GM12878 (cell line): ENCODE data around the gene PDZD2. TPM values are rescaled to one million over a fixed set of nuclear protein-coding genes. Genes with fewer than 3 reads are reported as not detected.
A peak's percentile ranks its signal among the peaks of the same experiment; 100 is the strongest.

Experiments
- ATAC-seq: fragments of 200-7000 bp; cut with Tn5 transposase; 3 replicates; pipeline ENCODE4 v1.9.1; 2020; ENCODE audit warnings: mild to moderate bottlenecking, moderate library complexity
- BruUV-seq: library from RNA; stranded (reverse); fragments of 400-500 nt; replicated peaks from 2 replicates; lab custom pipeline; 2021; lab: Mats Ljungman, UMichigan
- CTCF ChIA-PET: fragments of 300-600 bp; sonication (Branson Sonifier 250); formaldehyde crosslinking; extraction: SDS; loops from one replicate; lab custom pipeline; 2021; ENCODE audit warnings: inconsistent platforms; lab: Yijun Ruan, JAX
- POLR2A ChIA-PET: fragments of 350-600 bp; formaldehyde crosslinking; extraction: SDS; loops from one replicate; lab custom pipeline; 2021; ENCODE audit warnings: inconsistent platforms; lab: Charles Lee
- RAD21 ChIA-PET: fragments of 300-600 bp; sonication (Branson Sonifier 250); formaldehyde crosslinking; loops from one replicate; lab custom pipeline; 2023; ENCODE audit warnings: antibody characterized with exemption; ENCODE audit not compliant: unreplicated experiment; lab: Charles Lee
- SMC1A ChIA-PET: fragments of 300-600 bp; sonication (Branson Sonifier 250); formaldehyde crosslinking; loops from one replicate; lab custom pipeline; 2023; ENCODE audit not compliant: unreplicated experiment, uncharacterized antibody; lab: Charles Lee
- DNase-seq: peaks from one replicate; pipeline ENCODE4 v3.0.0-alpha.2; 2011; ENCODE audit warnings: low read depth, low spot score
- FAIRE-seq: peaks from 3 replicates; lab custom pipeline; 2011; peaks lifted over from hg19 to GRCh38; lab: Jason Lieb, UNC
- H2AFZ ChIP-seq: 2 replicates; pipeline ENCODE4 v1.6.0; 2011; ENCODE audit warnings: low read depth, low read length, control low read depth; ENCODE audit not compliant: control insufficient read depth
- H3K27ac ChIP-seq: 2 replicates; pipeline ENCODE4 v1.5.1; 2011; ENCODE audit warnings: control low read depth; ENCODE audit not compliant: control insufficient read depth, insufficient read depth
- H3K27me3 ChIP-seq, 2 experiments: replicated peaks in 1 of 2; 2 replicates each; pipeline versions ENCODE4 v1.6.0 to v1.6.1; 2011; ENCODE audit warnings: low read length in 1 of 2; ENCODE audit not compliant: control insufficient read depth in 2 of 2, insufficient read depth in 2 of 2
- H3K36me3 ChIP-seq, 2 experiments: 2 replicates each; pipeline ENCODE4 v1.5.1; 2011; ENCODE audit warnings: low read length in 1 of 2; ENCODE audit not compliant: control insufficient read depth in 2 of 2, insufficient read depth in 2 of 2
- H3K4me1 ChIP-seq: 2 replicates; pipeline ENCODE4 v1.6.1; 2011; ENCODE audit warnings: mild to moderate bottlenecking, low read length, moderate library complexity, mixed read lengths; ENCODE audit not compliant: control insufficient read depth, insufficient read depth
- H3K4me2 ChIP-seq: 2 replicates; pipeline ENCODE4 v1.6.0; 2011; ENCODE audit warnings: control low read depth; ENCODE audit not compliant: control insufficient read depth, insufficient read depth
- H3K4me3 ChIP-seq: fragments of 200-600 bp; sonication (generic); 2 replicates; pipeline ENCODE4 v1.5.1; 2016
- H3K79me2 ChIP-seq: 2 replicates; pipeline ENCODE4 v1.6.0; 2011; ENCODE audit warnings: low read length; ENCODE audit not compliant: control insufficient read depth, insufficient read depth
- H3K9ac ChIP-seq: 2 replicates; pipeline ENCODE4 v1.8.0; 2011; ENCODE audit warnings: low read length, control low read depth, mixed read lengths; ENCODE audit not compliant: control insufficient read depth, insufficient read depth
- H3K9me3 ChIP-seq: replicated peaks from 3 replicates; pipeline ENCODE4 v1.5.1; 2011; ENCODE audit warnings: mild to moderate bottlenecking, low read length; ENCODE audit not compliant: control insufficient read depth, insufficient read depth
- H4K20me1 ChIP-seq: 2 replicates; pipeline ENCODE4 v1.6.0; 2011; ENCODE audit not compliant: control insufficient read depth, insufficient read depth
- ATF3 ChIP-seq: IDR thresholded peaks from 2 replicates; pipeline ENCODE4 v1.6.1; 2011; ENCODE audit warnings: low read depth, mild to moderate bottlenecking, low read length, moderate library complexity, borderline replicate concordance; ENCODE audit errors: extremely low read depth
- BMI1 ChIP-seq: fragments of 450-650 bp; IDR thresholded peaks from 2 replicates; pipeline ENCODE4 v1.6.1; 2016; ENCODE audit warnings: mild to moderate bottlenecking, moderate library complexity, borderline replicate concordance
- CBX5 ChIP-seq: sonication (generic); IDR thresholded peaks from 2 replicates; pipeline ENCODE4 v1.6.1; 2016; ENCODE audit warnings: low read depth, moderate library complexity, mild to moderate bottlenecking, inconsistent platforms
- CREB1 ChIP-seq: IDR thresholded peaks from 2 replicates; pipeline ENCODE4 v1.6.1; 2012; ENCODE audit warnings: low read depth, mild to moderate bottlenecking, inconsistent platforms
- MEF2B ChIP-seq: fragments of 450-650 bp; IDR thresholded peaks from 2 replicates; pipeline ENCODE4 v1.6.1; 2018; ENCODE audit warnings: mild to moderate bottlenecking, moderate library complexity; ENCODE audit not compliant: partially characterized antibody, poor library complexity, severe bottlenecking
- NFIC ChIP-seq: IDR thresholded peaks from 2 replicates; pipeline ENCODE4 v1.6.1; 2012; ENCODE audit warnings: low read depth, mild to moderate bottlenecking, inconsistent platforms, low read length, moderate library complexity
- NFXL1 ChIP-seq: fragments of 450-650 bp; IDR thresholded peaks from 2 replicates; pipeline ENCODE4 v1.6.1; 2017; ENCODE audit warnings: antibody characterized with exemption, mild to moderate bottlenecking, borderline replicate concordance
- NR2C2 ChIP-seq: IDR thresholded peaks from 2 replicates; pipeline ENCODE4 v1.6.1; 2011; ENCODE audit warnings: borderline replicate concordance, low read depth; ENCODE audit not compliant: control insufficient read depth, insufficient read length
- POU2F2 ChIP-seq: IDR thresholded peaks from 3 replicates; pipeline ENCODE4 v1.6.1; 2011; ENCODE audit warnings: low read depth, mild to moderate bottlenecking, low read length, borderline replicate concordance
- RELA ChIP-seq: fragments of 450-650 bp; IDR thresholded peaks from 2 replicates; pipeline ENCODE4 v1.8.0; 2014; ENCODE audit warnings: borderline replicate concordance; ENCODE audit not compliant: partially characterized antibody
- SIN3A ChIP-seq: IDR thresholded peaks from 2 replicates; pipeline ENCODE4 v1.6.1; 2012; ENCODE audit warnings: low read depth, low read length, improper control_type of control experiment
- SMC3 ChIP-seq: IDR thresholded peaks from 2 replicates; pipeline ENCODE4 v1.6.1; 2011; ENCODE audit warnings: low read length, improper control_type of control experiment, borderline replicate concordance
- STAT1 ChIP-seq: fragments of 450-650 bp; conservative IDR thresholded peaks from 2 replicates; pipeline ENCODE4 v1.6.1; 2014; ENCODE audit warnings: antibody characterized with exemption, mild to moderate bottlenecking
- ZNF207 ChIP-seq: fragments of 450-650 bp; IDR thresholded peaks from 2 replicates; pipeline ENCODE4 v1.6.1; 2014; ENCODE audit warnings: antibody characterized with exemption, mild to moderate bottlenecking, borderline replicate concordance
- ZNF622 ChIP-seq: fragments of 450-650 bp; IDR thresholded peaks from 2 replicates; pipeline ENCODE4 v1.6.1; 2017; ENCODE audit warnings: mild to moderate bottlenecking, inconsistent platforms
- WGBS: methylation state at CpG from one replicate; pipeline ENCODE4 v1.1.6; 2016; ENCODE audit warnings: low lambda C conversion rate; ENCODE audit not compliant: insufficient replicate concordance, insufficient coverage; ENCODE audit errors: missing lambda C conversion rate; 5-methylcytosine and 5-hydroxymethylcytosine counted together
- in situ Hi-C: fragments of 300-500 bp; cut with MboI; formaldehyde crosslinking; loops from 9 replicates; pipeline ENCODE4 v1.14.3; 2018; ENCODE audit warnings: mixed read lengths
- intact Hi-C: fragments of 100-400 bp; cut with micrococcal nuclease; formaldehyde crosslinking; loops from one replicate; pipeline ENCODE4 v1.14.2; 2022; ENCODE audit not compliant: unreplicated experiment
- polyA plus RNA-seq, 11 experiments: library from polyadenylated mRNA; depleted of rRNA in 4 of 11; unstranded in 6 of 11; stranded (reverse) in 5 of 11; fragments of >200 nt; fragmentation: Nextera tagmentation in 4 of 11; fragmentation: Illumina TruSeq in 1 of 11; extraction: Ambion mirVana in 4 of 11; extraction: Trizol in 1 of 11; gene quantifications; 1 replicate in 1 of 11; 2 replicates in 10 of 11; pipeline versions ENCODE4 v1.2.1 to v1.2.3, GENCODE V29; 2011 to 2016; ENCODE audit warnings: inconsistent platforms in 2 of 11, missing spikeins in 2 of 11, low read depth in 1 of 11
- total RNA-seq, 4 experiments: library from RNA; depleted of rRNA in 3 of 4; stranded (reverse); fragments of >200 nt in 3 of 4; fragmentation: Illumina TruSeq in 1 of 4; extraction: Trizol in 1 of 4; gene quantifications; 2 replicates each; pipeline versions ENCODE4 v1.2.1 to v1.2.3, GENCODE V29; 2013 to 2021
- TF ChIP-seq, protein P1 (sequence below): IDR thresholded peaks from 2 replicates; pipeline ENCODE4 v1.6.1; 2012; ENCODE audit warnings: low read depth, low read length, improper control_type of control experiment
- TF ChIP-seq, protein P2 (sequence below): fragments of 150-350 bp; IDR thresholded peaks from 2 replicates; pipeline ENCODE4 v1.6.1; 2014; ENCODE audit warnings: mild to moderate bottlenecking, low read depth, low read length
- TF ChIP-seq, protein P3 (sequence below): fragments of 450-650 bp; IDR thresholded peaks from 2 replicates; pipeline ENCODE4 v1.6.1; 2017; ENCODE audit warnings: mild to moderate bottlenecking

PDZD2 gene
- total and polyA plus RNA-seq, 10 of the 15 experiments (the other 5 are each of a cell fraction or from before 2014, with no cell fraction given): 0.01 to 0.58 (median 0.29) TPM; not detected in 3

- POLR2A ChIA-PET: no interaction called here
- H3K27me3 ChIP-seq: no peaks in the 10 kb centered on the region
- H2AFZ ChIP-seq: no peak overlapping the region; the same call in 1 of the 2 replicates
- no TSS peak for BruUV-seq
- peak overlapping the region; percentile 42; the same call in 1 of the 2 replicates for H3K4me2 ChIP-seq
- H3K9ac ChIP-seq: no peak overlapping the region
- no peak; the same call in 1 of the 3 replicates for ATAC-seq
- no peaks in the 10 kb centered on the region for H4K20me1 ChIP-seq
- intact Hi-C loops: no loop called here
- no peaks in the 10 kb centered on the region for H3K36me3 ChIP-seq
- no peak overlapping the region for H3K4me3 ChIP-seq
- no peaks in the 10 kb centered on the region for H3K79me2 ChIP-seq
- peak; percentile 38 for FAIRE-seq
- in situ Hi-C loops: no loop called here
- no peak overlapping the region for H3K27ac ChIP-seq
- 37% methylated on average over 10 of the region's 10 CpGs for WGBS
- SMC1A ChIA-PET: no interaction called here
- DNase-seq: no peak
- CTCF ChIA-PET: no interaction called here
- H3K9me3 ChIP-seq: no peaks in the 10 kb centered on the region
- H3K4me1 ChIP-seq: peaks cover 4% of the 10 kb centered on the region
- RAD21 ChIA-PET: no interaction called here
- TF ChIP-seq ZNF622: no peak
- TF ChIP-seq, protein P1, sequence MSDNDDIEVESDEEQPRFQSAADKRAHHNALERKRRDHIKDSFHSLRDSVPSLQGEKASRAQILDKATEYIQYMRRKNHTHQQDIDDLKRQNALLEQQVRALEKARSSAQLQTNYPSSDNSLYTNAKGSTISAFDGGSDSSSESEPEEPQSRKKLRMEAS: no peak
- TF ChIP-seq ZNF207: no peak
- TF ChIP-seq CBX5: no peak
- no peak for TF ChIP-seq STAT1
- TF ChIP-seq NFIC: no peak
- no peak for TF ChIP-seq NR2C2
- TF ChIP-seq, protein P2, sequence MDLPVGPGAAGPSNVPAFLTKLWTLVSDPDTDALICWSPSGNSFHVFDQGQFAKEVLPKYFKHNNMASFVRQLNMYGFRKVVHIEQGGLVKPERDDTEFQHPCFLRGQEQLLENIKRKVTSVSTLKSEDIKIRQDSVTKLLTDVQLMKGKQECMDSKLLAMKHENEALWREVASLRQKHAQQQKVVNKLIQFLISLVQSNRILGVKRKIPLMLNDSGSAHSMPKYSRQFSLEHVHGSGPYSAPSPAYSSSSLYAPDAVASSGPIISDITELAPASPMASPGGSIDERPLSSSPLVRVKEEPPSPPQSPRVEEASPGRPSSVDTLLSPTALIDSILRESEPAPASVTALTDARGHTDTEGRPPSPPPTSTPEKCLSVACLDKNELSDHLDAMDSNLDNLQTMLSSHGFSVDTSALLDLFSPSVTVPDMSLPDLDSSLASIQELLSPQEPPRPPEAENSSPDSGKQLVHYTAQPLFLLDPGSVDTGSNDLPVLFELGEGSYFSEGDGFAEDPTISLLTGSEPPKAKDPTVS: no peak
- no peak for TF ChIP-seq CREB1
- TF ChIP-seq RELA: no peak
- no peak for TF ChIP-seq MEF2B
- no peak for TF ChIP-seq POU2F2
- no peak for TF ChIP-seq BMI1
- TF ChIP-seq NFXL1: no peak
- TF ChIP-seq SMC3: no peak
- TF ChIP-seq ATF3: no peak
- TF ChIP-seq, protein P3, sequence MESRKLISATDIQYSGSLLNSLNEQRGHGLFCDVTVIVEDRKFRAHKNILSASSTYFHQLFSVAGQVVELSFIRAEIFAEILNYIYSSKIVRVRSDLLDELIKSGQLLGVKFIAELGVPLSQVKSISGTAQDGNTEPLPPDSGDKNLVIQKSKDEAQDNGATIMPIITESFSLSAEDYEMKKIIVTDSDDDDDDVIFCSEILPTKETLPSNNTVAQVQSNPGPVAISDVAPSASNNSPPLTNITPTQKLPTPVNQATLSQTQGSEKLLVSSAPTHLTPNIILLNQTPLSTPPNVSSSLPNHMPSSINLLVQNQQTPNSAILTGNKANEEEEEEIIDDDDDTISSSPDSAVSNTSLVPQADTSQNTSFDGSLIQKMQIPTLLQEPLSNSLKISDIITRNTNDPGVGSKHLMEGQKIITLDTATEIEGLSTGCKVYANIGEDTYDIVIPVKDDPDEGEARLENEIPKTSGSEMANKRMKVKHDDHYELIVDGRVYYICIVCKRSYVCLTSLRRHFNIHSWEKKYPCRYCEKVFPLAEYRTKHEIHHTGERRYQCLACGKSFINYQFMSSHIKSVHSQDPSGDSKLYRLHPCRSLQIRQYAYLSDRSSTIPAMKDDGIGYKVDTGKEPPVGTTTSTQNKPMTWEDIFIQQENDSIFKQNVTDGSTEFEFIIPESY: no peak
- no peak for TF ChIP-seq SIN3A
These were observed 375.3 kb downstream of the PDZD2 start for GRCh38 chr5:32014096-32014745.
